ACC112 (cell line): ENCODE data around the gene SP140.
"Not testable (repeated sequence)": the region's sequence is repeated elsewhere in the genome, so short reads cannot be mapped to it uniquely, and the experiment has no call there.

ENCODE experiments used
- H2AFZ ChIP-seq: fragments of 200-600 bp; sonication (generic); one replicate; pipeline ENCODE4 v1.6.0; 2017; ENCODE audit warnings: antibody characterized with exemption, low read length; ENCODE audit not compliant: unreplicated experiment
- H3K27ac ChIP-seq: fragments of 200-600 bp; sonication (generic); 2 replicates; pipeline ENCODE4 v1.5.1; 2014; ENCODE audit warnings: low read depth, mild to moderate bottlenecking, antibody characterized with exemption, low read length, moderate library complexity
- H3K27me3 ChIP-seq: fragments of 200-600 bp; sonication (generic); 2 replicates; pipeline ENCODE4 v1.6.1; 2014; ENCODE audit warnings: mild to moderate bottlenecking, antibody characterized with exemption, low read length, moderate library complexity, mixed read lengths; ENCODE audit not compliant: insufficient read depth
- H3K36me3 ChIP-seq: fragments of 200-600 bp; sonication (generic); 2 replicates; pipeline ENCODE4 v1.6.1; 2016; ENCODE audit warnings: mild to moderate bottlenecking, antibody characterized with exemption, low read length, moderate library complexity, mixed read lengths; ENCODE audit not compliant: insufficient read depth
- H3K4me1 ChIP-seq: fragments of 200-600 bp; sonication (generic); one replicate; pipeline ENCODE4 v1.6.1; 2016; ENCODE audit warnings: low read length, mixed read lengths; ENCODE audit not compliant: insufficient read depth, unreplicated experiment, control insufficient read depth
- H3K4me3 ChIP-seq: fragments of 200-600 bp; sonication (generic); 2 replicates; pipeline ENCODE4 v1.5.1; 2014; ENCODE audit warnings: mild to moderate bottlenecking, low read depth, low read length
- H3K79me2 ChIP-seq: fragments of 200-600 bp; sonication (generic); one replicate; pipeline ENCODE4 v1.6.0; 2016; ENCODE audit warnings: low read length; ENCODE audit not compliant: control insufficient read depth, unreplicated experiment, insufficient read depth

The SP140 gene

GRCh38 chr2:230254152-230254881, 28.8 kb downstream of the SP140 start:
- Histone ChIP-seq H2AFZ (no peak overlapping the region), H3K4me1 (no peaks in the 10 kb centered on the region), H3K79me2 (no peaks in the 10 kb centered on the region), H3K4me3 (no peak overlapping the region), H3K27me3 (peaks cover 50% of the 10 kb centered on the region), H3K36me3 (no peaks in the 10 kb centered on the region), H3K27ac (no peak overlapping the region)

DNA sequence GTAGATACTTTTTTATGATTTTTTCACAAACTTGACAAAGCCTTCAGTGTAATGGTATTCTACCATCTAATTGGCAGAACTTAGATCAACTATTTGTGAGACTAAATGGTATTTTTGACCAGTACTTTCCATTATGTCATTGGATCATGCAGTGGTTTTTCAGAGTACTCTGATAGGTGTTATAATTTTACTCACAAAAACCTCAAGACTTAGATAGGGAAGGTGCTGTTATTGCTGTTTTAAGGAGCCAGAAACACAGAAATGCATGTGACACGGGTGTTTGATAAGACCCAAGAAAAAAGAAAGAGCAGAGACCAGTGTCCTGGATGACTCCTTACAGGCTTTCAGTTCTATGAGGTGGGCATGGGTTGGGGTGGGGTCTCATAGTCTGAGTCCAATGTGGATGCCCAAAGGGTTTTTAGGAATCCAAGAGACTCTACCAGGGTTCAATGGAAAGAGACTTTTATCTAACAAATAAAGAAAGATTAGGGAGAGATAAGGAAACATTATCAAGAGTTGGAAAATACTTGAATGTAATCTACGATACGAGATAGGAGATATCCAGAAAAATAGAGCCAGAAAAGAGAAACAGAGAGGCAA, 31.3 kb downstream of the SP140 start:
- Histone ChIP-seq H3K4me1 (no peaks in the 10 kb centered on the region), H3K27me3 (peaks cover 30% of the 10 kb centered on the region), H3K79me2 (no peaks in the 10 kb centered on the region), H2AFZ (no peak overlapping the region), H3K4me3 (no peak overlapping the region), H3K27ac (no peak overlapping the region), H3K36me3 (no peaks in the 10 kb centered on the region)

DNA sequence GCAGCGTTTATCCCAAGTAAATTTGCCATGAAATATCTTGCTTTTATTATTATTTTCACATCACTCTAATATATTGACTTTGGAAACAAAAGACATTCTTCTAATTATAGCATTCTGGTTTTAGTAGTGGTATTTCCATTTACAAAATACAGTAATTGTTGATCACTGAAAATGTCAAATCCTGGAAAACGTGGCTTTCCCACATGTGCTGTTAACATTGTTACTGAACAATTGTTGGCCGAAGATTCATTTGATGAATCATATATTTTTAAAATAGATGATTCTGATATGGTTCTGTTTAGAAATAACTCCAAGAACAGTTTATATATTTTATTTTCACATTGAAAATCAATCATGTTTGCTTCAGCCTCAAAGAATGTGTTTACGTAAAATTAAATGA, 32.9 kb downstream of the SP140 start:
- no peak overlapping the region for H3K4me3 ChIP-seq
- no peaks in the 10 kb centered on the region for H3K36me3 ChIP-seq
- peaks cover 18% of the 10 kb centered on the region for H3K27me3 ChIP-seq
- H3K4me1 ChIP-seq = no peaks in the 10 kb centered on the region
- H2AFZ ChIP-seq = no peak overlapping the region
- no peaks in the 10 kb centered on the region for H3K79me2 ChIP-seq
- H3K27ac ChIP-seq = no peak overlapping the region

DNA sequence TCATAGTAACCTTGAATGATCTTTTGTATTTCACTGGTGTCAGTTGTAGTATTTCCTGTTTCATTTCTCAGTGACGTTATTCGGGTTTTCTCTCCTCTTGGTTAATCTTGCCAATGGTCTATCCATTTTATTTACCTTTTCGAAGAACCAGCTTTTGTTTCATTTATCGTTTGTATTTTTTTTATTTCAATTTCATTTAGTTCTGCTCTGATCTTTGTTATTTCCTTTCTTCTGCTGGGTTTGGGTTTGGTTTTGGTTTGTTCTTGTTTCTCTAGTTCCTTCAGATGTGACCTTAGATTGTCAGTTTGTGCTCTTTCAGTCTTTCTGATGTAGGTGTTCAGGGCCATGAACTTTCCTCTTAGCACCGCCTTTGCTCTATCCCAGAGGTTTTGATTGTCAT, 36.7 kb downstream of the SP140 start:
- Histone ChIP-seq H3K79me2 (no peaks in the 10 kb centered on the region), H3K27ac (no peak overlapping the region)

DNA sequence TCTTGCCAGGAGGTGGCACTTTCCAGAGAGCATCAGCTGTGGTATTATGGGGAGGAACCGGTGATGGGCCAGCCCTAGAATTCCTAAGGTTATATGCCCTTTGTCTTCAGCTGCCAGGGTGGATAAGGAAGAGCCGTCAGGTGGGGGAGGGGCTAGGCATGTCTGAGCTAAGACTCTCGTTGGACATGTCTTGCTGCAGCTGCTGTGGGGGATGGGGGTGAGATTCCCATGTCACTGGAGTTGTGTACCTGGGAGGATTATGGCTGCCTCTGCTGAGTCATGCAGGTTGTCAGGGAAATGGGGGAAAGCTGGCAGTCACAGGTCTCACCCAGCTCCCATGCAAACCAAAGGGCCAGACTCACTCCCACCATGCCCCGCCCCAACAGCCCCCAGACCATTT, 39.4 kb downstream of the SP140 start:
- H3K27ac ChIP-seq, H3K4me1 ChIP-seq, H2AFZ ChIP-seq, H3K36me3 ChIP-seq, H3K79me2 ChIP-seq, H3K4me3 ChIP-seq: not testable (repeated sequence)
- peaks cover 17% of the 10 kb centered on the region for H3K27me3 ChIP-seq

More for the DNA sequence above, 36.7 kb downstream of the SP140 start:
- no peak overlapping the region for H2AFZ ChIP-seq
- no peak overlapping the region for H3K4me3 ChIP-seq
- H3K4me1 ChIP-seq = no peaks in the 10 kb centered on the region
- H3K36me3 ChIP-seq = no peaks in the 10 kb centered on the region
- peaks cover 17% of the 10 kb centered on the region for H3K27me3 ChIP-seq

GRCh38 chr2:230266638-230267037, 41.1 kb downstream of the SP140 start:
- no peaks in the 10 kb centered on the region for H3K79me2 ChIP-seq
- H3K27ac ChIP-seq = no peak overlapping the region
- H2AFZ ChIP-seq = peak overlapping the region; percentile 34

GRCh38 chr2:230267059-230267458, 41.5 kb downstream of the SP140 start:
- Histone ChIP-seq H2AFZ (no peak overlapping the region), H3K4me3 (no peak overlapping the region), H3K79me2 (no peaks in the 10 kb centered on the region), H3K36me3 (no peaks in the 10 kb centered on the region), H3K27me3 (peaks cover 30% of the 10 kb centered on the region), H3K4me1 (no peaks in the 10 kb centered on the region), H3K27ac (no peak overlapping the region)

More at GRCh38 chr2:230266638-230267037, 41.1 kb downstream of the SP140 start:
- Histone ChIP-seq H3K27me3 (peaks cover 28% of the 10 kb centered on the region), H3K36me3 (no peaks in the 10 kb centered on the region), H3K4me3 (no peak overlapping the region), H3K4me1 (no peaks in the 10 kb centered on the region)

DNA sequence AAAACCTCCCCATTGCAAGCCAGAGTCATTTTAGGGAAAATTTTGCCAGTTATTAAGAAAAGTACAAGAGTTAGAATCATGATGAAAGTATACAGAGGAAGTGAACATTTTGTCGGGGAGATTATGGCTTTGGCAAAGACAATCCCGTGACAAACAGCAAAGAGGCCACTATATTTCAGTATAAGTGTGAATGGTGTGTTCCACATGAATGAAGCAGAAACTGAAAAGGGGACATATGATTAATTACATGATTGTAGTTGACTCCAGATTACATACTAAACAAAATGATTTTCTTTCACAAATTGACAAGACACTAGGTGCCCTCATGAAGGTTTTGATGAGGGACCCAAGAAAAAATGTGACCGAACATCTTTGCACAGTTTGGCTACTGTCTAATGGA, 42.0 kb downstream of the SP140 start:
- no peak overlapping the region for H2AFZ ChIP-seq
- H3K79me2 ChIP-seq = no peaks in the 10 kb centered on the region
- no peaks in the 10 kb centered on the region for H3K36me3 ChIP-seq
- no peak overlapping the region for H3K27ac ChIP-seq
- peaks cover 29% of the 10 kb centered on the region for H3K27me3 ChIP-seq
- H3K4me3 ChIP-seq = no peak overlapping the region
- no peaks in the 10 kb centered on the region for H3K4me1 ChIP-seq

GRCh38 chr2:230268606-230269243, 43.2 kb downstream of the SP140 start:
- Histone ChIP-seq H3K4me3 (no peak overlapping the region), H3K27ac (no peak overlapping the region), H3K27me3 (peaks cover 29% of the 10 kb centered on the region), H3K4me1 (no peaks in the 10 kb centered on the region), H2AFZ (peak overlapping the region; percentile 4), H3K36me3 (no peaks in the 10 kb centered on the region), H3K79me2 (no peaks in the 10 kb centered on the region)

DNA sequence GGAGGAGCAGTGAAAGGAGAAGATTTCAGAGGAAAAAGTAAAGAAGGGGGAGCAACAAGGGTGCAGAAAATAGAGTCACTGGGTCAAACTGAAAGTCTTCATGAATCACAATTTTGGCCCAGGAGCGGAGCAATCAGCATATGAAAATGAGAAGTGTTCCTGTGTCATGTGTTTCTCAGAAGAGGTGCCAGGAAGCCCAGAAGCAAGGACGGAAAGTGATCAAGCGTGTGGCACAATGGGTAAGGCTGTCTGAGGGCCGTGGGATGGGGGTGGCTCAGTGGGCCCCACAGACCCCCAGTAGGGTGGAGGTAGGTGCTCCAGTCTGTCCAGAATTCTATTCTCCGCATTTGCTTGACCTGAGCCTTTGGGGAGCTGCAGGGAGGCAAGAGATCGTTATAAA, 44.2 kb downstream of the SP140 start:
- Histone ChIP-seq H3K4me3 (no peak overlapping the region), H3K79me2 (no peaks in the 10 kb centered on the region), H3K27me3 (peaks cover 29% of the 10 kb centered on the region), H3K36me3 (no peaks in the 10 kb centered on the region), H2AFZ (no peak overlapping the region), H3K4me1 (no peaks in the 10 kb centered on the region), H3K27ac (no peak overlapping the region)

GRCh38 chr2:230282936-230283335, 57.4 kb downstream of the SP140 start:
- Histone ChIP-seq H3K27ac (no peak overlapping the region), H3K27me3 (peaks cover 76% of the 10 kb centered on the region), H3K4me3 (no peak overlapping the region), H2AFZ (no peak overlapping the region), H3K79me2 (no peaks in the 10 kb centered on the region), H3K36me3 (no peaks in the 10 kb centered on the region), H3K4me1 (no peaks in the 10 kb centered on the region)
